A673 (cell line): ENCODE data around the gene OR4D11.

Experiments
- EZH2 ChIP-seq: fragments of 200-600 bp; sonication (generic); IDR thresholded peaks from 2 replicates; pipeline ENCODE4 v1.6.1; 2017; ENCODE audit warnings: borderline replicate concordance, low read depth, mild to moderate bottlenecking, mixed read lengths, antibody characterized with exemption, low read length; ENCODE audit not compliant: poor library complexity, severe bottlenecking
- TF ChIP-seq, protein P1 (sequence below): fragments of 300-800, 200-600 bp; sonication (generic); conservative IDR thresholded peaks from 2 replicates; pipeline ENCODE4 v1.5.1; 2017; ENCODE audit warnings: low read depth, mild to moderate bottlenecking, antibody characterized with exemption, low read length, moderate library complexity, mixed read lengths

DNA sequence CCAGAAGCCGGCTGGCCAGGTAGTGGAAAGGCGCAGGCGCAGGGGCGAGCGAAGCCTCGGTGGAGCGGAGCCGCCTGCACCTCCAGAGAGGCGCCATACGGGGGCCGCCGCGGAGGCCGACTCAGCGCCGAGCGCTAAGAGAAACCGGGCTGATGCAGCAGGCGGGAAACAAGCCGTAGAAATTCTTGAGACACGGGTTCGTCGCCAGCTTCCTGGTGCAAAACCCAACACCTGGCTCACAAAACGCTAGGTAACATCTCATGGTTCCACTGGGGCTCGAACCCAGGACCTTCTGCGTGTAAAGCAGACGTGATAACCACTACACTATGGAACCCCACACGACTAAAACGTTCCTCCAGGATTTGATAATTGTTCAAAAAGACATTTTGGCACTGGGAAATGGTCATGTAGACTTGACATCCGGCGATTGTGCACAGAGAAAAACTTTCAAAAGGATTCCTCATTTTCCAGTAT is 47.0 kb downstream of the OR4D11 start:
- TF ChIP-seq, protein P1, sequence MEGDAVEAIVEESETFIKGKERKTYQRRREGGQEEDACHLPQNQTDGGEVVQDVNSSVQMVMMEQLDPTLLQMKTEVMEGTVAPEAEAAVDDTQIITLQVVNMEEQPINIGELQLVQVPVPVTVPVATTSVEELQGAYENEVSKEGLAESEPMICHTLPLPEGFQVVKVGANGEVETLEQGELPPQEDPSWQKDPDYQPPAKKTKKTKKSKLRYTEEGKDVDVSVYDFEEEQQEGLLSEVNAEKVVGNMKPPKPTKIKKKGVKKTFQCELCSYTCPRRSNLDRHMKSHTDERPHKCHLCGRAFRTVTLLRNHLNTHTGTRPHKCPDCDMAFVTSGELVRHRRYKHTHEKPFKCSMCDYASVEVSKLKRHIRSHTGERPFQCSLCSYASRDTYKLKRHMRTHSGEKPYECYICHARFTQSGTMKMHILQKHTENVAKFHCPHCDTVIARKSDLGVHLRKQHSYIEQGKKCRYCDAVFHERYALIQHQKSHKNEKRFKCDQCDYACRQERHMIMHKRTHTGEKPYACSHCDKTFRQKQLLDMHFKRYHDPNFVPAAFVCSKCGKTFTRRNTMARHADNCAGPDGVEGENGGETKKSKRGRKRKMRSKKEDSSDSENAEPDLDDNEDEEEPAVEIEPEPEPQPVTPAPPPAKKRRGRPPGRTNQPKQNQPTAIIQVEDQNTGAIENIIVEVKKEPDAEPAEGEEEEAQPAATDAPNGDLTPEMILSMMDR = peak; percentile 59
- no peak for TF ChIP-seq EZH2
